NB4 (cell line): ENCODE measurements around the gene KIAA1328.

Experiments used
- DNase-seq: peaks from one replicate; pipeline ENCODE4 v3.0.0; 2010; ENCODE audit warnings: low read depth
- H3K4me3 ChIP-seq: one replicate; pipeline ENCODE4 v1.5.1; 2011; ENCODE audit warnings: mild to moderate bottlenecking, low read depth, low read length, moderate library complexity
- MYC ChIP-seq: IDR thresholded peaks from 2 replicates; pipeline ENCODE4 v1.6.1; 2011; ENCODE audit warnings: low read depth, low read length
- POLR2A ChIP-seq: IDR thresholded peaks from 2 replicates; pipeline ENCODE4 v1.6.1; 2011; ENCODE audit warnings: mild to moderate bottlenecking; ENCODE audit not compliant: insufficient read length; ENCODE audit errors: extremely low read depth
- TF ChIP-seq, protein P1 (sequence below): IDR thresholded peaks from 2 replicates; pipeline ENCODE4 v1.6.1; 2011; ENCODE audit warnings: low read depth, low read length
- TF ChIP-seq, protein P2 (sequence below): IDR thresholded peaks from one replicate; pipeline ENCODE4 v1.5.1; 2012; ENCODE audit warnings: low read depth, low read length

Gene KIAA1328

DNA sequence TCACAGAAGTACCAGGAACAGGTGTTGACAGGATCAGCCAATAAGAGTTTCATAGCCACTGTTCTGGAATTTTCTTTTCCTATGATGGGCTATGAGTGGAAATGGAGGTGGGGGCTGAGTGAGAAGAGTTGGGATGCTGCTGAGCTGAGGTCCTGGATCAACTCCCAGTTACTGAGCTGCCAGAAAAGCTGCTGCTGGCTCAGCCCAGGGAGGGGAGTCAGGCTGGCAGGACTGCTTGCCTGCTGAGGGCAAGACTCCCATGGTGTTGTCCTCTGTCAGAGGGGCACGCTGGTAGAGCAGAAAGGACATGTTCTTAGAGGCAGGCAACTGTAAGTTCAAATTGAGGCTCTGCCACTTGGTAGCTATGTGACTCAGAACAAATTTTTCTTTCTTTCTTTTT is 11.9 kb upstream of the KIAA1328 start:
- no peak for TF ChIP-seq POLR2A
- TF ChIP-seq, protein P1, sequence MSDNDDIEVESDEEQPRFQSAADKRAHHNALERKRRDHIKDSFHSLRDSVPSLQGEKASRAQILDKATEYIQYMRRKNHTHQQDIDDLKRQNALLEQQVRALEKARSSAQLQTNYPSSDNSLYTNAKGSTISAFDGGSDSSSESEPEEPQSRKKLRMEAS, result no peak
- no peak for TF ChIP-seq MYC
- TF ChIP-seq, protein P2, sequence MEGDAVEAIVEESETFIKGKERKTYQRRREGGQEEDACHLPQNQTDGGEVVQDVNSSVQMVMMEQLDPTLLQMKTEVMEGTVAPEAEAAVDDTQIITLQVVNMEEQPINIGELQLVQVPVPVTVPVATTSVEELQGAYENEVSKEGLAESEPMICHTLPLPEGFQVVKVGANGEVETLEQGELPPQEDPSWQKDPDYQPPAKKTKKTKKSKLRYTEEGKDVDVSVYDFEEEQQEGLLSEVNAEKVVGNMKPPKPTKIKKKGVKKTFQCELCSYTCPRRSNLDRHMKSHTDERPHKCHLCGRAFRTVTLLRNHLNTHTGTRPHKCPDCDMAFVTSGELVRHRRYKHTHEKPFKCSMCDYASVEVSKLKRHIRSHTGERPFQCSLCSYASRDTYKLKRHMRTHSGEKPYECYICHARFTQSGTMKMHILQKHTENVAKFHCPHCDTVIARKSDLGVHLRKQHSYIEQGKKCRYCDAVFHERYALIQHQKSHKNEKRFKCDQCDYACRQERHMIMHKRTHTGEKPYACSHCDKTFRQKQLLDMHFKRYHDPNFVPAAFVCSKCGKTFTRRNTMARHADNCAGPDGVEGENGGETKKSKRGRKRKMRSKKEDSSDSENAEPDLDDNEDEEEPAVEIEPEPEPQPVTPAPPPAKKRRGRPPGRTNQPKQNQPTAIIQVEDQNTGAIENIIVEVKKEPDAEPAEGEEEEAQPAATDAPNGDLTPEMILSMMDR, result no peak
- H3K4me3 ChIP-seq, result no peak overlapping the region
- DNase-seq, result no peak

DNA sequence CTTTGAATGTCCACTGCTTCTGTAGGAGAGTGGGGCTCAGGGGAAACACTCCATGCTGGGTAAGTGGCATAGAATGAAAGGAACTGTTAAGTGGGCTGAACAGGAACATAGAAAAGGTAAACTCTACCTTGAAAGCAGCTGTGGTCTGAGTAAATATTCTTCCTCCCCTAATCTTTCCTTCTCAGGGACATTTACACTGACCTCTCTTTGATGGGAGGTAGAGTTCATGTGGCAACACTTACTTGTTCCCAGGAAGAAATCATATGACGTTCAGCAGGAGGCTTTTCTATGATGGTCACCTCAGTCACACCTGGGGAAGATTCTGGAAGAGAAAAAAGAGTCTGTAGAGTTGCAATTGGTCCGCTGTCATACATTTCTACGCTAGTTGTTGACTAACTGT is 10.3 kb upstream of the KIAA1328 start:
- TF ChIP-seq, protein P1, result no peak
- TF ChIP-seq MYC (no peak), POLR2A (no peak)
- no peak for DNase-seq
- H3K4me3 ChIP-seq, result no peak overlapping the region

DNA sequence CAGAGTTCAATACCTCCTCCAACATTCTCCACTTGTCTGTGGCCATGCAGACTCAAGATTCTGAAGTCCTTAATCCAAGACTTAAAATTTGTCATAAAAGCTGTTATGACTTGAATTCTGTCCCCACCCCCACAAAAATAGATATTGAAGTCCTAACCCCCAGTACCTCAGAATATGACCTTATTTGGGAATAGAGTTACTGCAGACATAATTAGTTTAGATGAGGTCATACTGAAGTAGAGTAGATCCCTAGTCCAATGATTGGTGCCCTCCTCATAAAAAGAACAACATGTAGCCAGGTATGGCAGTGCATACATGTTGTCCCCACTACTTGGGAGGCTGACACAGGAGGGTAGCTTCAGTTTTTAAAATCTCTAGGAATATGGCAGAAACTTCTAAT is 9.3 kb upstream of the KIAA1328 start:
- TF ChIP-seq MYC (no peak), POLR2A (no peak)
- TF ChIP-seq, protein P1, result no peak
- TF ChIP-seq, protein P2, result no peak
- DNase-seq, result no peak
- no peak overlapping the region for H3K4me3 ChIP-seq

DNA sequence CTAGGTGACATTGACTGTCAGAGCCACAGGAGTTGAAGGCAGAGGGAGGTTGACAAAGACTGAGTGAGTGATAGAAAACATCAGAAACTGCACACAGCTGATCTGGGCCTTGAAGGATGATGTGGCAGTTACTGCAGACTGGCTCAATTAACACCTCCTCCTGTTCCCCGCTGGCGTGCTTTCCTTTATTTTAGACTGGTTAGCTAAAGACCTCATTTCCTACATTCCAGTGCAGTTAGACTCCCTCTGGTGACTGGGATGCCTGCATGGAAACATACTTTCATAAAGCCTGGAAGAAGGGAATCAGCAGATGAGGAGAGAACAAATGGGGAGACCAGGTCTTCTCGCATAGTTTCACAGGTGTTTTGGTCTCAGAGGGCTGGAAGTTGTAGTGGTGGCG is 7.2 kb upstream of the KIAA1328 start:
- TF ChIP-seq, protein P2, result no peak
- no peak for TF ChIP-seq POLR2A
- TF ChIP-seq, protein P1, result no peak
- TF ChIP-seq MYC, result no peak
- DNase-seq, result no peak
- no peak overlapping the region for H3K4me3 ChIP-seq

DNA sequence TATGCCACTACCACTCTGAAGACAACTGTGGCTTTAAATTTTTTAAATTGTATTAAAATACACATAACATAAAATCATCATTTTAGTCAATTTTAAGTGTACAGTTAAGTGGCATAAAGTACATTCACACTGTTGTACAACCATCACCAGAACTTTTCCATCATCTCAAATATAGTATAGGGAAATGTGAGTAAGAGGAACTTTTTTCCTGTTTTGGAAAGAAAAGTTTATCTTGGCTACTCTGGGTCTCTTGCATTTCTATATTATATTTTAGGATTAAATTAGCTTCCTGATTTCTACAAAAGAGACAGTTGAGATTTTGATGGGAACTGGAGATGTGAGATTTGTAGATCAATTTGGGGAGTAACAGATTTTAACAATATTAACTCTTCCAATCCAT is 3.4 kb upstream of the KIAA1328 start:
- TF ChIP-seq, protein P2, result no peak
- TF ChIP-seq POLR2A, result no peak
- TF ChIP-seq, protein P1, result no peak
- no peak for TF ChIP-seq MYC
- DNase-seq, result no peak
- no peak overlapping the region for H3K4me3 ChIP-seq

DNA sequence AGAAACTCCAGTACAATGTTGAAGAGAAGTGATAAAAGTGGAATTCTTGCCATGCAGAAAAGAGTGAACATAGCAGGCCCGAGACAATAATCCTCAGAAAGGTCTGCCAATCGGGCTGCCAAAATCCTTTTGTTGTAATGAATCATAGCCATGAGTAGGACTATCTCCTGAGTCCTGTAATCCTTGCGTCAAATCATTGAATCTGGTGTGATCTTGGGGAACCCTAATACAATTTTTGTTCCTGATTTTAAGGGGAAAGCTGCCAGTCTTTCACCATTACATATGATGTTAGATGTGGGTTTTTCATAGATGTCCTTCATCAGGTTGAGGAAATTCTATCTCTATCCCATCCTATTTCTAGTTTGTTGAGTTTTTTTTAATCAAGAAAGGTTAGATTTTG is 2.4 kb upstream of the KIAA1328 start:
- TF ChIP-seq, protein P2, result no peak
- TF ChIP-seq POLR2A (no peak), MYC (no peak)
- no peak overlapping the region for H3K4me3 ChIP-seq
- no peak for DNase-seq
